GM12864 (cell line): ENCODE measurements around the gene NOD2.

ENCODE experiments used
- DNase-seq: peaks from one replicate; pipeline ENCODE4 v3.0.0-alpha.2; 2011; ENCODE audit warnings: low read depth
- H3K4me3 ChIP-seq: 2 replicates; pipeline ENCODE4 v1.5.1; 2011; ENCODE audit warnings: mild to moderate bottlenecking, low read depth, low read length, control low read depth
- CTCF ChIP-seq: IDR thresholded peaks from 2 replicates; pipeline ENCODE4 v1.5.1; 2011; ENCODE audit warnings: low read depth, mild to moderate bottlenecking, moderate library complexity, low read length, control low read depth, inconsistent platforms; ENCODE audit errors: missing control alignments

The NOD2 gene

GRCh38 chr16:50717091-50717490, 23.7 kb downstream of the NOD2 start:
- no peak overlapping the region for H3K4me3 ChIP-seq
- no peak for DNase-seq
- TF ChIP-seq CTCF: no peak

GRCh38 chr16:50717494-50717893, 24.1 kb downstream of the NOD2 start:
- H3K4me3 ChIP-seq: no peak overlapping the region
- no peak for TF ChIP-seq CTCF
- DNase-seq: no peak

GRCh38 chr16:50718061-50718760, 24.8 kb downstream of the NOD2 start:
- no peak overlapping the region for H3K4me3 ChIP-seq
- TF ChIP-seq CTCF: no peak
- DNase-seq: no peak

- no peak for TF ChIP-seq CTCF
- no peak for DNase-seq
- H3K4me3 ChIP-seq: no peak overlapping the region
Observed at GRCh38 chr16:50718761-50719400, 25.5 kb downstream of the NOD2 start.

GRCh38 chr16:50719401-50720337, 26.3 kb downstream of the NOD2 start:
- TF ChIP-seq CTCF: no peak
- no peak overlapping the region for H3K4me3 ChIP-seq
- no peak for DNase-seq

- DNase-seq: no peak
- no peak for TF ChIP-seq CTCF
- no peak overlapping the region for H3K4me3 ChIP-seq
Observed at GRCh38 chr16:50721549-50722404, 28.4 kb downstream of the NOD2 start.
